GM20431 (cell line): ENCODE measurements around the gene C15orf39.

Source experiments
- in situ Hi-C: fragments of 300-500 bp; cut with MseI, MboI; formaldehyde crosslinking; loops from one replicate; pipeline ENCODE4 v1.15.0; 2020; ENCODE audit warnings: low sequenced_read_pairs; ENCODE audit not compliant: unreplicated experiment

C15orf39 gene

GRCh38 chr15:75195122-75195765 is 6.4 kb upstream of the C15orf39 start:
- in situ Hi-C loops = no loop called here

GRCh38 chr15:75195766-75196241 is 5.9 kb upstream of the C15orf39 start:
- in situ Hi-C loops = no loop called here

GRCh38 chr15:75197062-75197630 is 4.5 kb upstream of the C15orf39 start:
- in situ Hi-C loops = no loop called here

GRCh38 chr15:75198560-75199356 is 2.9 kb upstream of the C15orf39 start:
- in situ Hi-C loops = no loop called here

- in situ Hi-C loops = no loop called here
Measured at GRCh38 chr15:75199357-75199940, 2.2 kb upstream of the C15orf39 start.

- in situ Hi-C loops = loop anchor here (10.0 kb wide), 1 partner anchor 166 kb away; no protein-coding TSS in a partner anchor
Measured at GRCh38 chr15:75200391-75200764, 1.3 kb upstream of the C15orf39 start.

- in situ Hi-C loops = loop anchor here (10.0 kb wide), 1 partner anchor 166 kb away; no protein-coding TSS in a partner anchor
Measured at GRCh38 chr15:75200765-75201615, 692 bp upstream of the C15orf39 start.

- in situ Hi-C loops = loop anchor here (10.0 kb wide), 1 partner anchor 168 kb away; no protein-coding TSS in a partner anchor
Measured at GRCh38 chr15:75202251-75203016, 752 bp downstream of the C15orf39 start.

- in situ Hi-C loops = loop anchor here (10.0 kb wide), 1 partner anchor 168 kb away; no protein-coding TSS in a partner anchor
Measured at GRCh38 chr15:75203017-75203907, 1.6 kb downstream of the C15orf39 start.

- in situ Hi-C loops = loop anchor here (10.0 kb wide), 1 partner anchor 169 kb away; no protein-coding TSS in a partner anchor
Measured at GRCh38 chr15:75203908-75204263, 2.2 kb downstream of the C15orf39 start.

GRCh38 chr15:75204340-75205063 is 2.8 kb downstream of the C15orf39 start:
- in situ Hi-C loops = loop anchor here (10.0 kb wide), 1 partner anchor 170 kb away; no protein-coding TSS in a partner anchor

- in situ Hi-C loops = loop anchor here (10.0 kb wide), 1 partner anchor 170 kb away; no protein-coding TSS in a partner anchor
Measured at GRCh38 chr15:75205064-75205395, 3.3 kb downstream of the C15orf39 start.

GRCh38 chr15:75206006-75206405 is 4.3 kb downstream of the C15orf39 start:
- in situ Hi-C loops = loop anchor here (10.0 kb wide), 1 partner anchor 171 kb away; no protein-coding TSS in a partner anchor

GRCh38 chr15:75206803-75207617 is 5.3 kb downstream of the C15orf39 start:
- in situ Hi-C loops = loop anchor here (10.0 kb wide), 1 partner anchor 172 kb away; no protein-coding TSS in a partner anchor

GRCh38 chr15:75207618-75208500 is 6.2 kb downstream of the C15orf39 start:
- in situ Hi-C loops = loop anchor here (10.0 kb wide), 1 partner anchor 173 kb away; no protein-coding TSS in a partner anchor
